IMR-90 (cell line): ENCODE results near the gene PTPRF. TPM values are rescaled to one million over a fixed set of nuclear protein-coding genes. Genes with fewer than 3 reads are reported as not detected.

Source experiments
- ATAC-seq: fragments of 200-7000 bp; cut with Tn5 transposase; 2 replicates; pipeline ENCODE4 v1.9.1; 2020; ENCODE audit warnings: low read depth, mild to moderate bottlenecking, moderate library complexity
- BruUV-seq: library from RNA; stranded (reverse); fragments of 400-500 nt; replicated peaks from 2 replicates; lab custom pipeline; 2021; lab: Mats Ljungman, UMichigan
- CTCF ChIA-PET: fragments of 300-600 bp; formaldehyde crosslinking; extraction: SDS; loops from one replicate; lab custom pipeline; 2021; ENCODE audit warnings: antibody characterized with exemption; lab: Yijun Ruan, JAX
- POLR2A ChIA-PET: fragments of 300-600 bp; sonication (Branson Sonifier 250); formaldehyde crosslinking; loops from one replicate; lab custom pipeline; 2022; ENCODE audit warnings: antibody characterized with exemption; ENCODE audit not compliant: unreplicated experiment; lab: Charles Lee
- DNase-seq: peaks from one replicate; pipeline ENCODE4 v3.0.0; 2013
- H2AFZ ChIP-seq: replicated peaks from 2 replicates; pipeline ENCODE3; 2013; ENCODE audit warnings: low read length, mild to moderate bottlenecking; ENCODE audit not compliant: poor library complexity
- H2AK5ac ChIP-seq: 2 replicates; pipeline ENCODE4 v1.6.1; 2013; ENCODE audit warnings: low read depth, low read length, inconsistent platforms
- H2AK9ac ChIP-seq: replicated peaks from 2 replicates; pipeline ENCODE3; 2013; ENCODE audit warnings: mild to moderate bottlenecking, low read depth, low read length, moderate library complexity; ENCODE audit not compliant: poor library complexity
- H2BK120ac ChIP-seq: 2 replicates; pipeline ENCODE4 v1.6.1; 2013; ENCODE audit warnings: low read depth, low read length, inconsistent platforms
- H2BK15ac ChIP-seq: 3 replicates; pipeline ENCODE4 v1.6.1; 2013; ENCODE audit warnings: low read depth, low read length, inconsistent platforms
- H2BK20ac ChIP-seq: 2 replicates; pipeline ENCODE4 v1.6.1; 2013; ENCODE audit warnings: low read depth, mild to moderate bottlenecking, inconsistent platforms, low read length, moderate library complexity
- H2BK5ac ChIP-seq: 2 replicates; pipeline ENCODE4 v1.6.1; 2013; ENCODE audit warnings: mild to moderate bottlenecking, low read depth, low read length, inconsistent platforms; ENCODE audit not compliant: poor library complexity, severe bottlenecking
- H3K14ac ChIP-seq: replicated peaks from 2 replicates; pipeline ENCODE4 v1.6.1; 2013; ENCODE audit warnings: low read depth, low read length, inconsistent platforms
- H3K18ac ChIP-seq: 2 replicates; pipeline ENCODE4 v1.6.1; 2013; ENCODE audit warnings: low read depth, low read length, control low read depth
- H3K23ac ChIP-seq: 2 replicates; pipeline ENCODE4 v1.6.1; 2013; ENCODE audit warnings: low read depth, low read length, inconsistent platforms
- H3K27ac ChIP-seq: 2 replicates; pipeline ENCODE4 v1.5.1; 2013; ENCODE audit warnings: mild to moderate bottlenecking, control low read depth, low read length; ENCODE audit not compliant: insufficient read depth
- H3K27me3 ChIP-seq: 2 replicates; pipeline ENCODE4 v1.6.1; 2013; ENCODE audit warnings: low read length; ENCODE audit not compliant: control insufficient read depth, insufficient read depth
- H3K36me3 ChIP-seq: 2 replicates; pipeline ENCODE4 v1.6.1; 2013; ENCODE audit warnings: low read length, mixed read lengths; ENCODE audit not compliant: control insufficient read depth, insufficient read depth
- H3K4ac ChIP-seq: 2 replicates; pipeline ENCODE4 v1.6.1; 2013; ENCODE audit warnings: low read depth, low read length, inconsistent platforms
- H3K4me1 ChIP-seq: 2 replicates; pipeline ENCODE4 v1.6.1; 2013; ENCODE audit warnings: low read length, mixed read lengths; ENCODE audit not compliant: control insufficient read depth, insufficient read depth
- H3K4me2 ChIP-seq: 2 replicates; pipeline ENCODE4 v1.6.1; 2013; ENCODE audit warnings: low read depth, mild to moderate bottlenecking, control low read depth, low read length, moderate library complexity
- H3K4me3 ChIP-seq: 2 replicates; pipeline ENCODE4 v1.5.1; 2013; ENCODE audit warnings: low read depth, mild to moderate bottlenecking, control low read depth, low read length, moderate library complexity; ENCODE audit not compliant: insufficient read depth
- H3K56ac ChIP-seq: 2 replicates; pipeline ENCODE4 v1.6.1; 2013; ENCODE audit warnings: low read length, inconsistent platforms; ENCODE audit not compliant: insufficient read depth; ENCODE audit errors: extremely low read depth
- H3K79me1 ChIP-seq, 2 experiments: 2 replicates each; pipeline ENCODE4 v1.6.1; 2013; ENCODE audit warnings: low read length in 2 of 2, inconsistent platforms in 1 of 2, low read depth in 1 of 2
- H3K9ac ChIP-seq: 2 replicates; pipeline ENCODE4 v1.6.1; 2013; ENCODE audit warnings: low read depth, low read length, control low read depth
- H3K9me1 ChIP-seq: 2 replicates; pipeline ENCODE4 v1.6.1; 2013; ENCODE audit warnings: low read length, inconsistent platforms; ENCODE audit not compliant: insufficient read depth
- H3K9me3 ChIP-seq: 2 replicates; pipeline ENCODE4 v1.6.1; 2013; ENCODE audit warnings: low read length; ENCODE audit not compliant: control insufficient read depth, insufficient read depth
- H4K20me1 ChIP-seq: 2 replicates; pipeline ENCODE4 v1.6.1; 2013; ENCODE audit warnings: low read length, inconsistent platforms; ENCODE audit not compliant: insufficient read depth
- H4K5ac ChIP-seq: 2 replicates; pipeline ENCODE4 v1.6.1; 2013; ENCODE audit warnings: mild to moderate bottlenecking, low read depth, low read length, control low read depth
- H4K8ac ChIP-seq, 2 experiments: 2 replicates each; pipeline ENCODE4 v1.6.1; 2013; ENCODE audit warnings: low read depth in 2 of 2, low read length in 2 of 2, control low read depth in 1 of 2, inconsistent platforms in 1 of 2
- H4K91ac ChIP-seq: 2 replicates; pipeline ENCODE4 v1.6.1; 2013; ENCODE audit warnings: low read depth, low read length, inconsistent platforms; ENCODE audit not compliant: insufficient read depth
- BHLHE40 ChIP-seq: fragments of 150-350 bp; IDR thresholded peaks from 2 replicates; pipeline ENCODE4 v1.6.1; 2016; ENCODE audit warnings: mild to moderate bottlenecking, low read depth, low read length
- CEBPB ChIP-seq: IDR thresholded peaks from 2 replicates; pipeline ENCODE4 v1.6.1; 2012; ENCODE audit warnings: low read depth, low read length, improper control_type of control experiment
- CHD1 ChIP-seq: IDR thresholded peaks from 2 replicates; pipeline ENCODE4 v1.6.1; 2012; ENCODE audit warnings: low read depth, low read length, improper control_type of control experiment
- FOS ChIP-seq: fragments of 150-350 bp; IDR thresholded peaks from 2 replicates; pipeline ENCODE4 v1.6.1; 2016; ENCODE audit warnings: low read depth, low read length
- MAFK ChIP-seq: IDR thresholded peaks from 2 replicates; pipeline ENCODE4 v1.6.1; 2012; ENCODE audit warnings: low read depth, low read length, improper control_type of control experiment
- MAZ ChIP-seq: IDR thresholded peaks from 2 replicates; pipeline ENCODE4 v1.6.1; 2012; ENCODE audit warnings: low read depth, mild to moderate bottlenecking, low read length, improper control_type of control experiment, moderate library complexity, borderline replicate concordance
- MXI1 ChIP-seq: IDR thresholded peaks from 2 replicates; pipeline ENCODE4 v1.6.1; 2012; ENCODE audit warnings: low read depth, mild to moderate bottlenecking, low read length, moderate library complexity, borderline replicate concordance
- NFE2L2 ChIP-seq: fragments of 150-350 bp; IDR thresholded peaks from 2 replicates; pipeline ENCODE4 v1.6.1; 2016; ENCODE audit warnings: low read depth, mild to moderate bottlenecking, low read length
- RCOR1 ChIP-seq: IDR thresholded peaks from 2 replicates; pipeline ENCODE4 v1.6.1; 2012; ENCODE audit warnings: mild to moderate bottlenecking, low read length, improper control_type of control experiment; ENCODE audit not compliant: insufficient replicate concordance
- RFX5 ChIP-seq: IDR thresholded peaks from 2 replicates; pipeline ENCODE4 v1.8.0; 2012; ENCODE audit warnings: low read depth, mild to moderate bottlenecking, low read length, moderate library complexity
- WGBS, 2 experiments: methylation state at CpG; one replicate each; pipeline versions ENCODE4 v1.1.5 to v1.1.7; 2013; ENCODE audit warnings: missing lambda C conversion rate in 2 of 2; ENCODE audit not compliant: insufficient read length in 1 of 2; ENCODE audit errors: extremely low coverage in 2 of 2; 5-methylcytosine and 5-hydroxymethylcytosine counted together
- dilution Hi-C: fragments of 300-500 bp; cut with HindIII; formaldehyde crosslinking; loops from one replicate; pipeline ENCODE4 v1.14.3; 2018; ENCODE audit warnings: low sequenced_read_pairs; ENCODE audit not compliant: unreplicated experiment
- in situ Hi-C: fragments of 300-500 bp; cut with MboI; formaldehyde crosslinking; loops from 3 replicates; pipeline ENCODE4 v1.14.3; 2019; ENCODE audit warnings: low sequenced_read_pairs, inconsistent platforms, mixed read lengths
- intact Hi-C: fragments of 100-400 bp; cut with micrococcal nuclease; formaldehyde crosslinking; loops from 2 replicates; pipeline ENCODE4 v1.10.0; 2022
- polyA plus RNA-seq, 3 experiments: library from polyadenylated mRNA; depleted of rRNA; stranded (reverse); fragments of >200 nt; gene quantifications; 2 replicates each; pipeline ENCODE4 v1.2.3, GENCODE V29; 2012; ENCODE audit warnings: low replicate concordance in 1 of 3
- total RNA-seq: library from RNA; depleted of rRNA; stranded (reverse); fragments of >200 nt; gene quantifications from 2 replicates; pipeline ENCODE4 v1.2.3, GENCODE V29; 2012
- TF ChIP-seq, protein P1 (sequence below): conservative IDR thresholded peaks from 2 replicates; pipeline ENCODE4 v1.5.1; 2012; ENCODE audit warnings: mild to moderate bottlenecking, low read depth, low read length, improper control_type of control experiment

Gene PTPRF
- total and polyA plus RNA-seq, 2 of the 4 experiments (the other 2 are of a cell fraction), result 25.8 to 92.3 TPM

- Histone ChIP-seq H2AK9ac (no peak overlapping the region), H3K23ac (no peak overlapping the region), H2BK120ac (no peak overlapping the region), H3K4me3 (no peak overlapping the region), H3K56ac (no peak overlapping the region), H4K5ac (no peak overlapping the region), H3K9ac (no peak overlapping the region), H3K4ac (no peak overlapping the region), H2AK5ac (no peak overlapping the region), H2BK5ac (no peak overlapping the region), H3K27me3 (no peaks in the 10 kb centered on the region), H4K91ac (no peak overlapping the region), H3K27ac (no peak overlapping the region), H2BK20ac (no peak overlapping the region), H3K36me3 (peaks cover 74% of the 10 kb centered on the region), H4K8ac (no peak overlapping the region), H3K14ac (no peak overlapping the region), H2AFZ (no peak overlapping the region), H3K18ac (no peak overlapping the region), H3K4me1 (no peaks in the 10 kb centered on the region), H3K79me1 (no peaks in the 10 kb centered on the region; a peak in 1 of 4 replicates), H2BK15ac (no peak overlapping the region), H4K20me1 (no peaks in the 10 kb centered on the region; the same call in none of the 2 replicates), H3K9me3 (no peaks in the 10 kb centered on the region), H3K4me2 (no peak overlapping the region), H3K9me1 (peaks cover 4% of the 10 kb centered on the region; the same call in 1 of the 2 replicates)
- TF ChIP-seq BHLHE40 (no peak), MXI1 (no peak), CHD1 (no peak), FOS (no peak), MAFK (no peak), MAZ (no peak), CEBPB (no peak), RFX5 (no peak), RCOR1 (no peak), NFE2L2 (no peak)
- TF ChIP-seq, protein P1, sequence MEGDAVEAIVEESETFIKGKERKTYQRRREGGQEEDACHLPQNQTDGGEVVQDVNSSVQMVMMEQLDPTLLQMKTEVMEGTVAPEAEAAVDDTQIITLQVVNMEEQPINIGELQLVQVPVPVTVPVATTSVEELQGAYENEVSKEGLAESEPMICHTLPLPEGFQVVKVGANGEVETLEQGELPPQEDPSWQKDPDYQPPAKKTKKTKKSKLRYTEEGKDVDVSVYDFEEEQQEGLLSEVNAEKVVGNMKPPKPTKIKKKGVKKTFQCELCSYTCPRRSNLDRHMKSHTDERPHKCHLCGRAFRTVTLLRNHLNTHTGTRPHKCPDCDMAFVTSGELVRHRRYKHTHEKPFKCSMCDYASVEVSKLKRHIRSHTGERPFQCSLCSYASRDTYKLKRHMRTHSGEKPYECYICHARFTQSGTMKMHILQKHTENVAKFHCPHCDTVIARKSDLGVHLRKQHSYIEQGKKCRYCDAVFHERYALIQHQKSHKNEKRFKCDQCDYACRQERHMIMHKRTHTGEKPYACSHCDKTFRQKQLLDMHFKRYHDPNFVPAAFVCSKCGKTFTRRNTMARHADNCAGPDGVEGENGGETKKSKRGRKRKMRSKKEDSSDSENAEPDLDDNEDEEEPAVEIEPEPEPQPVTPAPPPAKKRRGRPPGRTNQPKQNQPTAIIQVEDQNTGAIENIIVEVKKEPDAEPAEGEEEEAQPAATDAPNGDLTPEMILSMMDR, result no peak
- ChIA-PET POLR2A (no interaction called here), CTCF (no interaction called here)
- no CpG with 5 or more reads among the region's 5 CpGs for WGBS, 2 experiments
- dilution Hi-C loops, result no loop called here
- DNase-seq (no peak), ATAC-seq (no peak)
- in situ Hi-C loops, result no loop called here
- no TSS peak for BruUV-seq
- intact Hi-C loops, result no loop called here
Observed at GRCh38 chr1:43617011-43617410, 86.3 kb downstream of the PTPRF start.
